GM23338 (cell line): ENCODE results near the gene SORL1-AS1.

Experiments used
- ATAC-seq: fragments of 200-7000 bp; cut with Tn5 transposase; 3 replicates; pipeline ENCODE4 v1.9.1; 2020
- DNase-seq: peaks from one replicate; pipeline ENCODE4 v3.0.0-alpha.2; 2015; ENCODE audit warnings: low spot score
- H2AFZ ChIP-seq: fragments of 200-600 bp; sonication (generic); 2 replicates; pipeline ENCODE4 v1.8.0; 2016; ENCODE audit warnings: antibody characterized with exemption, mild to moderate bottlenecking, moderate library complexity
- H3F3A ChIP-seq: fragments of 200-600 bp; sonication (generic); replicated peaks from 2 replicates; pipeline ENCODE4 v1.8.0; 2017; ENCODE audit warnings: antibody characterized with exemption, mixed run types, low read depth
- H3K27ac ChIP-seq: fragments of 200-600 bp; sonication (generic); 2 replicates; pipeline ENCODE4 v1.6.1; 2016; ENCODE audit warnings: low read depth
- H3K27me3 ChIP-seq: fragments of 200-600 bp; sonication (generic); 2 replicates; pipeline ENCODE4 v1.8.0; 2016; ENCODE audit warnings: mild to moderate bottlenecking, mixed run types, moderate library complexity; ENCODE audit not compliant: insufficient read depth
- H3K36me3 ChIP-seq: fragments of 200-600 bp; sonication (generic); 2 replicates; pipeline ENCODE4 v1.8.0; 2016; ENCODE audit warnings: mild to moderate bottlenecking; ENCODE audit not compliant: insufficient read depth
- H3K4me1 ChIP-seq: fragments of 200-600 bp; sonication (generic); 2 replicates; pipeline ENCODE4 v1.8.0; 2016; ENCODE audit warnings: mild to moderate bottlenecking, moderate library complexity; ENCODE audit not compliant: insufficient read depth
- H3K4me2 ChIP-seq: fragments of 200-600 bp; sonication (generic); 2 replicates; pipeline ENCODE4 v1.7.1; 2017; ENCODE audit warnings: mixed run types
- H3K4me3 ChIP-seq: fragments of 200-600 bp; sonication (generic); 2 replicates; pipeline ENCODE4 v1.6.1; 2016; ENCODE audit warnings: mixed run types
- H3K79me2 ChIP-seq: fragments of 200-600 bp; sonication (generic); replicated peaks from 2 replicates; pipeline ENCODE4 v1.8.0; 2017; ENCODE audit warnings: mild to moderate bottlenecking; ENCODE audit not compliant: insufficient read depth
- H3K9me2 ChIP-seq: fragments of 200-600 bp; sonication (generic); 2 replicates; pipeline ENCODE4 v1.8.0; 2017; ENCODE audit not compliant: insufficient read depth
- H4K20me1 ChIP-seq: fragments of 200-600 bp; sonication (generic); replicated peaks from 2 replicates; pipeline ENCODE4 v1.8.0; 2017; ENCODE audit warnings: mild to moderate bottlenecking; ENCODE audit not compliant: insufficient read depth
- H3K27ac Mint-ChIP-seq: 2 replicates; pipeline ENCODE4 v1.8.0; 2020; ENCODE audit warnings: inconsistent platforms, mild to moderate bottlenecking, moderate library complexity, mixed read lengths
- H3K27me3 Mint-ChIP-seq: 3 replicates; pipeline ENCODE4 v1.8.0; 2022; ENCODE audit warnings: low read depth, mild to moderate bottlenecking, moderate library complexity, mixed read lengths, inconsistent platforms; ENCODE audit not compliant: insufficient read depth, poor library complexity
- H3K36me3 Mint-ChIP-seq: 3 replicates; pipeline ENCODE4 v1.8.0; 2021; ENCODE audit warnings: low read depth, mild to moderate bottlenecking, inconsistent platforms, moderate library complexity, mixed read lengths
- H3K4me1 Mint-ChIP-seq: 3 replicates; pipeline ENCODE4 v1.8.0; 2020; ENCODE audit warnings: mild to moderate bottlenecking, inconsistent platforms, mixed read lengths
- H3K4me3 Mint-ChIP-seq: 3 replicates; pipeline ENCODE4 v1.8.0; 2021; ENCODE audit warnings: moderate library complexity, mild to moderate bottlenecking, inconsistent platforms, mixed read lengths
- H3K9me3 Mint-ChIP-seq: 3 replicates; pipeline ENCODE4 v1.8.0; 2020; ENCODE audit warnings: moderate library complexity, mild to moderate bottlenecking, inconsistent platforms, mixed read lengths
- CTCF ChIP-seq, 2 experiments: fragments of 200-600 bp in 1 of 2; sonication (generic) in 1 of 2; conservative IDR thresholded peaks; 2 replicates each; pipeline versions ENCODE4 v1.5.1 to v1.6.1; 2016 to 2017; ENCODE audit warnings: antibody characterized with exemption in 2 of 2, low read depth in 2 of 2, mild to moderate bottlenecking in 2 of 2, moderate library complexity in 1 of 2
- EZH2phosphoT487 ChIP-seq: fragments of 200-600 bp; sonication (generic); IDR thresholded peaks from one replicate; pipeline ENCODE4 v1.8.1; 2018; ENCODE audit warnings: antibody characterized with exemption; ENCODE audit not compliant: unreplicated experiment
- JUNB ChIP-seq: IDR thresholded peaks from one replicate; pipeline ENCODE4 v1.6.1; 2016; ENCODE audit warnings: antibody characterized with exemption; ENCODE audit not compliant: unreplicated experiment
- NANOG ChIP-seq: IDR thresholded peaks from 2 replicates; pipeline ENCODE4 v1.6.1; 2016; ENCODE audit warnings: antibody characterized with exemption, borderline replicate concordance
- ZNF462 ChIP-seq: fragments of 250-450 bp; sonication (Bioruptor Pico); IDR thresholded peaks from 2 replicates; pipeline ENCODE4 v1.5.0; 2020; ENCODE audit warnings: mild to moderate bottlenecking, moderate library complexity

SORL1-AS1 gene

DNA sequence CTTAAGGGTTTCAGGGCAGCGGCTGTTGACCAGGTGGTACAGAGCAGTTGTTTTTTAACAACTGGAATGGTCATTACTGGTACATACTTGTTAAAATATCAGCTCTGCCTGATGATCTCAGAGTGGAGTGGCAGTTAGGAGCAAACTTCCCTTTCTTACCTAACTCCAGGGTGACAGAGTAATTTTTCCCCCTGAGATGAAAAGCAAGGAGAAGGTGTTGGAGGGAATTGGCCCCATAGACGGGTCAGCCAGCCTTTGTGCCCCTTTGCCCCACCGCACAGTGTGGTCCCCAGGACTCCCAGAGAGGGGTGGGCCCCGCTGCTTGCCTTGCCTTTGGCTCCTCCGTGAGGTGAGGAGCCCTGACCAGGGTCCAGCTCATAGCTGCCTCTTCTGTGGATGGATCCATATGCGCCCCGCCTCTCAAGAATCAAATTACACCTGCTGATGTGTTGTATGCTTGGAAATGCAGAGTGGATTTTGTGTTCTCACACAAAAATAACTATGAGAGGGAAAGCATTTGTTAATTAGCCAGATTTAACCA is 27.0 kb upstream of the SORL1-AS1 start:
- H3K4me3 ChIP-seq: no peak overlapping the region
- peaks cover 49% of the 10 kb centered on the region for H3K4me1 ChIP-seq
- DNase-seq (no peak), ATAC-seq (peak; percentile 64)
- H3K4me3 Mint-ChIP-seq: peak overlapping the region; percentile 49
- peaks cover 24% of the 10 kb centered on the region for H3F3A ChIP-seq
- no peaks in the 10 kb centered on the region for H3K27me3 ChIP-seq
- TF ChIP-seq NANOG (no peak), EZH2phosphoT487 (no peak), ZNF462 (CRISPR knock-in tag) (no peak), JUNB (no peak), CTCF (conservative IDR thresholded peaks at IDR 0.05; ENCODE audit: low read depth in 2 of 2) (0 out of 4 replicates have a peak, but pooled peaks of 1 of the 2 experiments have one; percentile 8)
- H3K27ac ChIP-seq: peak overlapping the region; percentile 60; the same call in 1 of the 2 replicates
- no peaks in the 10 kb centered on the region for H3K9me3 Mint-ChIP-seq
- H3K4me1 Mint-ChIP-seq: peaks cover 67% of the 10 kb centered on the region
- H3K27ac Mint-ChIP-seq: peak overlapping the region; percentile 86
- no peak overlapping the region for H2AFZ ChIP-seq
- H3K9me2 ChIP-seq: no peaks in the 10 kb centered on the region
- H4K20me1 ChIP-seq: peaks cover 4% of the 10 kb centered on the region
- peaks cover 4% of the 10 kb centered on the region; the same call in 1 of the 2 replicates for H3K36me3 ChIP-seq
- H3K79me2 ChIP-seq: peaks cover 47% of the 10 kb centered on the region
- peaks cover 8% of the 10 kb centered on the region for H3K27me3 Mint-ChIP-seq
- peaks cover 29% of the 10 kb centered on the region for H3K36me3 Mint-ChIP-seq
- H3K4me2 ChIP-seq: peak overlapping the region; percentile 50
